ENCODE measurements around the gene SIGLEC1. TPM values are rescaled to one million over a fixed set of nuclear protein-coding genes. Genes with fewer than 3 reads are reported as not detected.
A peak's percentile ranks its signal among the peaks of the same experiment; 100 is the strongest.

The SIGLEC1 gene
- total RNA-seq: under 0.01 TPM

- DNase-seq (ENCODE audit: low spot score in 2 of 2) (no peak), FAIRE-seq (no peak)
Observed at GRCh38 chr20:3712279-3712873, at the start of gene SIGLEC1. Gene SIGLEC1, minus strand, starts transcription at chr20:3712600. Its CDS starts 5,472 bp downstream, at chr20:3707128.

- DNase-seq (ENCODE audit: low spot score in 2 of 2): no peak
- no peak for FAIRE-seq
Observed at GRCh38 chr20:3760655-3761348, 48.4 kb upstream of the SIGLEC1 start.

GRCh38 chr20:3759884-3760283, 47.5 kb upstream of the SIGLEC1 start:
- DNase-seq (ENCODE audit: low spot score in 2 of 2) (no peak), FAIRE-seq (no peak)

- FAIRE-seq: no peak
Observed at GRCh38 chr20:3759316-3759823, 47.0 kb upstream of the SIGLEC1 start.

GRCh38 chr20:3758566-3758965, 46.2 kb upstream of the SIGLEC1 start:
- no peak for FAIRE-seq

More at GRCh38 chr20:3759316-3759823, 47.0 kb upstream of the SIGLEC1 start:
- no peak for DNase-seq (ENCODE audit: low spot score in 2 of 2)

GRCh38 chr20:3757268-3757667, 44.9 kb upstream of the SIGLEC1 start:
- DNase-seq (ENCODE audit: low spot score in 2 of 2): no peak
- FAIRE-seq: no peak

More at GRCh38 chr20:3758566-3758965, 46.2 kb upstream of the SIGLEC1 start:
- DNase-seq (ENCODE audit: low spot score in 2 of 2): no peak

- no peak for FAIRE-seq
- DNase-seq (ENCODE audit: low spot score in 2 of 2): no peak
Observed at GRCh38 chr20:3755814-3756480, 43.5 kb upstream of the SIGLEC1 start.

GRCh38 chr20:3755269-3755668, 42.9 kb upstream of the SIGLEC1 start:
- FAIRE-seq: no peak

GRCh38 chr20:3754276-3754630, 41.9 kb upstream of the SIGLEC1 start:
- DNase-seq (ENCODE audit: low spot score in 2 of 2): no peak
- FAIRE-seq: no peak

More at GRCh38 chr20:3755269-3755668, 42.9 kb upstream of the SIGLEC1 start:
- DNase-seq (ENCODE audit: low spot score in 2 of 2): no peak

GRCh38 chr20:3753501-3754275, 41.3 kb upstream of the SIGLEC1 start:
- no peak for DNase-seq (ENCODE audit: low spot score in 2 of 2)
- no peak for FAIRE-seq

- FAIRE-seq: no peak
- peak; percentile 80 to 82 for DNase-seq (ENCODE audit: low spot score in 2 of 2)
Observed at GRCh38 chr20:3753098-3753497, 40.7 kb upstream of the SIGLEC1 start.

GRCh38 chr20:3752386-3752759, 40.0 kb upstream of the SIGLEC1 start:
- DNase-seq (ENCODE audit: low spot score in 2 of 2) (no peak), FAIRE-seq (no peak)

- FAIRE-seq: no peak
- peak in 1 of 2 donors; percentile 53 for DNase-seq (ENCODE audit: low spot score in 2 of 2)
Observed at GRCh38 chr20:3751675-3752385, 39.4 kb upstream of the SIGLEC1 start.

- FAIRE-seq (no peak), DNase-seq (ENCODE audit: low spot score in 2 of 2) (no peak)
Observed at GRCh38 chr20:3751305-3751674, 38.9 kb upstream of the SIGLEC1 start.

GRCh38 chr20:3749689-3750531, 37.5 kb upstream of the SIGLEC1 start:
- no peak for FAIRE-seq
- peak; percentile 75 to 79 for DNase-seq (ENCODE audit: low spot score in 2 of 2)

- no peak for DNase-seq (ENCODE audit: low spot score in 2 of 2)
- no peak for FAIRE-seq
Observed at GRCh38 chr20:3749087-3749688, 36.8 kb upstream of the SIGLEC1 start.

- FAIRE-seq (no peak), DNase-seq (ENCODE audit: low spot score in 2 of 2) (no peak)
Observed at GRCh38 chr20:3748073-3748472, 35.7 kb upstream of the SIGLEC1 start.

GRCh38 chr20:3747471-3747870, 35.1 kb upstream of the SIGLEC1 start:
- no peak for DNase-seq (ENCODE audit: low spot score in 2 of 2)
- FAIRE-seq: no peak

- no peak for DNase-seq (ENCODE audit: low spot score in 2 of 2)
- no peak for FAIRE-seq
Observed at GRCh38 chr20:3745686-3746173, 33.3 kb upstream of the SIGLEC1 start.

Data from frontal cortex (tissue), 4 donors.